ENCODE results near the gene TLE4. TPM values are rescaled to one million over a fixed set of nuclear protein-coding genes. Genes with fewer than 3 reads are reported as not detected.

The TLE4 gene
- total RNA-seq: 9.5 and 10.8 TPM in 2 replicates

- Histone ChIP-seq H3K4me3 (ENCODE audit: low read depth, low read length) (peak within 1 kb of the TSS; percentile 79), H3K27me3 (ENCODE audit: control insufficient read depth, insufficient read depth, low read length) (no peaks in the 10 kb centered on the region), H3K36me3 (ENCODE audit: control insufficient read depth, insufficient read depth, low read length) (no peaks in the 10 kb centered on the region)
- TF ChIP-seq CTCF (IDR thresholded peaks at IDR 0.05; ENCODE audit: insufficient read depth, low read length, severe bottlenecking): no peak
- peak; percentile 99 for DNase-seq (ENCODE audit: low read depth)
- FAIRE-seq: peak; percentile 55
Observed at GRCh38 chr9:79571309-79572031, at the start of gene TLE4. TLE4 (plus strand) TSS chr9:79571965; CDS start chr9:79572791, 826 bp downstream.

GRCh38 chr9:79522793-79523192, 49.0 kb upstream of the TLE4 start:
- H3K27me3 ChIP-seq (ENCODE audit: control insufficient read depth, insufficient read depth, low read length): no peaks in the 10 kb centered on the region
- FAIRE-seq (no peak), DNase-seq (ENCODE audit: low read depth) (no peak)
- TF ChIP-seq CTCF (IDR thresholded peaks at IDR 0.05; ENCODE audit: insufficient read depth, low read length, severe bottlenecking): no peak
- no peaks in the 10 kb centered on the region for H3K36me3 ChIP-seq (ENCODE audit: control insufficient read depth, insufficient read depth, low read length)
- H3K4me3 ChIP-seq (ENCODE audit: low read depth, low read length): no peak overlapping the region

GRCh38 chr9:79524266-79524665, 47.5 kb upstream of the TLE4 start:
- H3K36me3 ChIP-seq (ENCODE audit: control insufficient read depth, insufficient read depth, low read length): no peaks in the 10 kb centered on the region
- FAIRE-seq (no peak), DNase-seq (ENCODE audit: low read depth) (peak; percentile 59)
- TF ChIP-seq CTCF (IDR thresholded peaks at IDR 0.05; ENCODE audit: insufficient read depth, low read length, severe bottlenecking): no peak
- no peaks in the 10 kb centered on the region for H3K27me3 ChIP-seq (ENCODE audit: control insufficient read depth, insufficient read depth, low read length)
- no peak overlapping the region for H3K4me3 ChIP-seq (ENCODE audit: low read depth, low read length)

GRCh38 chr9:79526149-79526672, 45.6 kb upstream of the TLE4 start:
- Histone ChIP-seq H3K27me3 (ENCODE audit: control insufficient read depth, insufficient read depth, low read length) (no peaks in the 10 kb centered on the region), H3K36me3 (ENCODE audit: control insufficient read depth, insufficient read depth, low read length) (no peaks in the 10 kb centered on the region), H3K4me3 (ENCODE audit: low read depth, low read length) (no peak overlapping the region)
- FAIRE-seq: peak; percentile 13
- no peak for TF ChIP-seq CTCF (IDR thresholded peaks at IDR 0.05; ENCODE audit: insufficient read depth, low read length, severe bottlenecking)
- no peak for DNase-seq (ENCODE audit: low read depth)

- FAIRE-seq: no peak
Observed at GRCh38 chr9:79535534-79535933, 36.2 kb upstream of the TLE4 start.

More at GRCh38 chr9:79535534-79535933, 36.2 kb upstream of the TLE4 start:
- no peak for TF ChIP-seq CTCF (IDR thresholded peaks at IDR 0.05; ENCODE audit: insufficient read depth, low read length, severe bottlenecking)
- no peak overlapping the region for H3K4me3 ChIP-seq (ENCODE audit: low read depth, low read length)
- no peak for DNase-seq (ENCODE audit: low read depth)
- no peaks in the 10 kb centered on the region for H3K27me3 ChIP-seq (ENCODE audit: control insufficient read depth, insufficient read depth, low read length)
- no peaks in the 10 kb centered on the region for H3K36me3 ChIP-seq (ENCODE audit: control insufficient read depth, insufficient read depth, low read length)

Data from bronchial epithelial cell (primary cell).